NCI-H146 treated with DMSO at 0.1 percent for 48 hours (cell line): ENCODE results near the gene TMPRSS4.
A peak's percentile ranks its signal among the peaks of the same experiment; 100 is the strongest.

Experiments
- DNase-seq: peaks from one replicate; lab custom pipeline; 2025; ENCODE audit not compliant: unreplicated experiment; lab: John Stamatoyannopoulos, UW

The TMPRSS4 gene

DNA sequence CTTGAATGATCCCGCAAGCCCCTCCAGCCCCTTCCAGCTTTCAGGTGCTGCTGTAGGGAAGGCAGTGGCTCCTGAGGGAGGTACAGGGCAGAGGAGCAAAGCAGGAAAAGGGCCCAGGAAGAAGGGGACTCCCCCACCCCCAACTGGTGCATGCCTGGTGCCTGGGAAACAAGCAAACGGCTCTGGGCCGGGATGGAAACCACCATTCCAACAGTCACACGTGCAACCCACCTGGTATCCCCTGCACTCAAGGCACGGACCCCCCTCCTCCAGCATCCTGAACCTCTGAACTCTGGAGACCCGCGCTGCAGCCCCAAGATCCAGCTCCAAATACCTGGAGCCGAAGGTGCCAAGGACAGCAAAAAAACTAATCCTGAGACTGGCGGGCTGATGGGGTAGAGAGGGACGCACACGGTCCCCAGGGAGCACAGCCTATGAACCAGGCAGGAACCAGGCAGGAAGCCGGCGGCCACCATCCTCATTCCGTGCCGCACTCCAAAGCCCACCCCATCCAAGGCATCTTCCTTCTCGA, 75.2 kb downstream of the TMPRSS4 start:
- no peak for DNase-seq

- DNase-seq: peak; percentile 52
Observed at GRCh38 chr11:118152552-118153471, 75.9 kb downstream of the TMPRSS4 start, which contains the start of gene SCN4B. SCN4B (minus strand) TSS chr11:118152823; CDS start chr11:118152673, 150 bp downstream.

GRCh38 chr11:118153516-118153915, 76.6 kb downstream of the TMPRSS4 start:
- no peak for DNase-seq

GRCh38 chr11:118153976-118154375, 77.1 kb downstream of the TMPRSS4 start:
- no peak for DNase-seq

GRCh38 chr11:118154641-118155040, 77.8 kb downstream of the TMPRSS4 start:
- DNase-seq: no peak

- no peak for DNase-seq
Observed at GRCh38 chr11:118155776-118156530, 79.1 kb downstream of the TMPRSS4 start.

- peak; percentile 7 for DNase-seq
Observed at GRCh38 chr11:118156531-118157185, 79.8 kb downstream of the TMPRSS4 start.

GRCh38 chr11:118157186-118157895, 80.5 kb downstream of the TMPRSS4 start:
- DNase-seq: no peak

DNA sequence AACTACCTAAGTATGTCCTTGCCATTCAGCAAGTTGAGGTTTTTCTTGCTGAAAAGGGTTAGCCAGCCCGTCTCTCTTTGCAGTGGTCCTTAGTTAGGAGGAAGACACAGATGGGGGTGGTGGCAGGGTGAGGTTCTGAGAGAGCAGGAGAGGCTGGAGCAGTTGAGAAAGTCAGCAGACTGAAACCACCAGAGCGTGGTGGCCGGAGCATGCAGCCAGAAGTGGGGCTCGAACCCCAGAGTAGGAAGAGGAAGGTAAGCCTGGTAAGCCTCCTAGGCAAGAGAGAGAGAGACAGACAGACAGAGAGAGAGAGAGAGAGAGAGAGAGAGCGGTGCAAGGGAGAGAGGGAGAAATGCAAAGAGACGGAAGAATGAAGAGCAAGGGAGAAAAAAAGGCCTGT, 84.9 kb downstream of the TMPRSS4 start:
- DNase-seq: no peak

GRCh38 chr11:118162846-118163245, 86.0 kb downstream of the TMPRSS4 start:
- DNase-seq: no peak

- DNase-seq: no peak
Observed at GRCh38 chr11:118163494-118163893, 86.6 kb downstream of the TMPRSS4 start.

DNA sequence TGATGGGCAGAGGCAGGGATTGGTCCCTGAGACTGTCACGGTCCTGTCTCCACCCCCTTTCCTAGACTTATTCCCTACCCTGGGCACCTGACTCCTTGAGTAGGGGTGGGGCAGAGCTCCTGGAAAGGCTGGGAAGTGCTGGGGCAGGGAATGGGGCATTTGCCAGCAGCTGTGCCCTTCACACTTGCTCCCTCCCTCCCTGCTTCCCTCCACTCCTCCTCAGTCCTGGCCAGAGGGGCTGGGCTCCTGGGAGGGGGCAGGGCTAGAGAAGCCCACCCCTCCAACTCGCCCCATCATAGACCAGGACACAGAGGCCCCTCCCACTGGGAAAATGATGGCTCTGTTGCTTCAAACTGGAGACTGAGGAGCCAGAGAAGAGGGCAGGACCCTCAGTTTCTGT, 88.0 kb downstream of the TMPRSS4 start:
- no peak for DNase-seq

- no peak for DNase-seq
Observed at GRCh38 chr11:118166641-118167040, 89.8 kb downstream of the TMPRSS4 start.

DNA sequence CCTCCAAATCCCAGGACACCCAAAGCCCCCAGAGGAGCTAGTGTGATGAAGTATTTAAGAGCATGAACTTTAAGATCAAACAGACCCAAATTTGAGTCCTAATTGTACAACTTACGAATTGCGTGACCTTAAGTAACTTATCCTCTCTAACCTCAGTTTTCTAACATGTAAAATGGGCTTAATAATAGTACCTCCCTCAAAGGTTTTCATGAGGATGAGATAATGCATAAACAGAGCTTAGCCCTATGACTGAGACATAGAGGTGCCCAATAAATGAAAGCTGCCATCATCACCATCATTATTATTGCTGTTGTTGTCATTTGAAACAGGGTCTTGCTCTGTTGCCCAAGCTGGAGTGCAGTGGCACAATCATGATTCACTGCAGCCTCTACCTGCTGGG, 90.4 kb downstream of the TMPRSS4 start:
- DNase-seq: no peak

DNA sequence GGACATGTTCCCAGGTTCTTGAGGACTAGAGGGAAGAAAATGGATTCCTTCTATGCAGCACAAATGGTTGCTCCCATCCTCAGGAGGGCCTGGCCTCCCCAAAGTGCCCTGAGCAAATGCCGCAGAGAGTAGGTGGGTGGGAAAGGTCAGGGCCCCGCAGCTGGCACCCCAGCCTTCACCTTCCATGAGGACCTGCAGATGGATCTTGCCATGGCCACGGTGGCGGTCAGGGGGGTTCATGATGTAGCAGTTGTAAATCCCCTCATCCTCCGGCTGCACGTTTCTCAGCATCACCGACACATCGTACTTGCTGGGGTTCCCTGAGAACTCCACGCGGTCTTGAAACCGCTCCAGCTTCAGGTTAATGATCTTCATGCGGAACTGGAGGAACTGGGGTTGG, 91.0 kb downstream of the TMPRSS4 start:
- DNase-seq: no peak

GRCh38 chr11:118168316-118168715, 91.4 kb downstream of the TMPRSS4 start:
- DNase-seq: no peak

GRCh38 chr11:118168751-118169150, 91.9 kb downstream of the TMPRSS4 start:
- no peak for DNase-seq

DNA sequence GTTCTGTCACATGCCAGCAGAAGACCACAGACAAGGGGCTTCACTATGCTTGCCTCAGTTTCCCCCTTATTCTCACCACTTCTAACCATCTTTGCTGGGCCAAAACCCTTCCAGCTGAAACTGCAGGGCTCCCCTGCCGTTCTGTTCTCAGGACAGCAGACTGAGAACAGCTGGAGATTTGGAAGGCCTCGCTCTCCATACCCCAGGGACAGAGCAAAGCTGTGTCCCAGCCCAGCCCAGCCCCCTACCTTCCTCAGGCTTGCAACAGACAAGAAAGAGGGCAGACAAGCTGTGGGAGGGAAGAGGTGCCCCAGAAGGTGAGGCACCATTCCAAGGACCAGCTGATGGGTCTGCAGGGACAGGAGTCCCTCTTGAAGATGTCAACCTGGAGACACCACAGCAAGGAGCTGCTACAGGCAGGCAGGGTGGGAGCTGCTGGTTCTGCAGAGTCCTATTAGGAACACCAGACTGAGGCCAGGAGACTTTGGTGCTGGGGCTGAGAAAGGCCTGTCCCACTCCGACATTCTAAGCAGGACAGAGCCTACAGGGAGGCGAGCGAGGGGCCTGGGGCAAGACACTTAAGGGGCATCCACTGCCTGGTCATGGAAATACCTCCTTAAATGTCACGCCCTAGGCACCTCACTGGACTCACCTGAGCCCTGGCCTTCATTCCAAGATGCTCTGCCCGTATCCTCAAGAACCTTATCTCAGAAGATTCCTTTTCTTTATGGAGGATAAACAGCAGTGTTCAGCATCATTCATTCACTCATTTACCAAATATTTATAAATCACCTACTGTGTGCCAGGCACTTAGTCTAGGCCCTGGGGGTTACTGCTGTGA, 92.6 kb downstream of the TMPRSS4 start:
- no peak for DNase-seq

GRCh38 chr11:118170231-118170630, 93.4 kb downstream of the TMPRSS4 start:
- DNase-seq: no peak

GRCh38 chr11:118170882-118171268, 94.0 kb downstream of the TMPRSS4 start:
- DNase-seq: no peak
